ENCODE data around the gene TBC1D22A. TPM values are rescaled to one million over a fixed set of nuclear protein-coding genes. Genes with fewer than 3 reads are reported as not detected.

TBC1D22A gene
- total RNA-seq, 4 donors from 2014 or later = 42.6 to 70.4 (median 55.1) TPM

GRCh38 chr22:46982635-46983034 lies 220.2 kb downstream of the TBC1D22A start:
- H3K9me3 ChIP-seq = no peaks in the 10 kb centered on the region

GRCh38 chr22:46983046-46983445 lies 220.6 kb downstream of the TBC1D22A start:
- H3K9me3 ChIP-seq = no peaks in the 10 kb centered on the region
- H3K27ac ChIP-seq = no peak overlapping the region
- H3K4me1 ChIP-seq = no peaks in the 10 kb centered on the region
- no peak overlapping the region for H3K4me3 ChIP-seq
- peak in 1 of 3 donors; percentile 29 for DNase-seq
- TF ChIP-seq POLR2A (IDR thresholded peaks at IDR 0.05) = no peak
- TF ChIP-seq, protein P1, sequence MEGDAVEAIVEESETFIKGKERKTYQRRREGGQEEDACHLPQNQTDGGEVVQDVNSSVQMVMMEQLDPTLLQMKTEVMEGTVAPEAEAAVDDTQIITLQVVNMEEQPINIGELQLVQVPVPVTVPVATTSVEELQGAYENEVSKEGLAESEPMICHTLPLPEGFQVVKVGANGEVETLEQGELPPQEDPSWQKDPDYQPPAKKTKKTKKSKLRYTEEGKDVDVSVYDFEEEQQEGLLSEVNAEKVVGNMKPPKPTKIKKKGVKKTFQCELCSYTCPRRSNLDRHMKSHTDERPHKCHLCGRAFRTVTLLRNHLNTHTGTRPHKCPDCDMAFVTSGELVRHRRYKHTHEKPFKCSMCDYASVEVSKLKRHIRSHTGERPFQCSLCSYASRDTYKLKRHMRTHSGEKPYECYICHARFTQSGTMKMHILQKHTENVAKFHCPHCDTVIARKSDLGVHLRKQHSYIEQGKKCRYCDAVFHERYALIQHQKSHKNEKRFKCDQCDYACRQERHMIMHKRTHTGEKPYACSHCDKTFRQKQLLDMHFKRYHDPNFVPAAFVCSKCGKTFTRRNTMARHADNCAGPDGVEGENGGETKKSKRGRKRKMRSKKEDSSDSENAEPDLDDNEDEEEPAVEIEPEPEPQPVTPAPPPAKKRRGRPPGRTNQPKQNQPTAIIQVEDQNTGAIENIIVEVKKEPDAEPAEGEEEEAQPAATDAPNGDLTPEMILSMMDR (IDR thresholded peaks at IDR 0.05) = no peak
- H3K36me3 ChIP-seq = peaks cover 0 to 12% (median 0%) of the 10 kb centered on the region in 3 donors
- no peaks in the 10 kb centered on the region for H3K27me3 ChIP-seq

More at GRCh38 chr22:46982635-46983034, 220.2 kb downstream of the TBC1D22A start:
- Histone ChIP-seq H3K4me1 (no peaks in the 10 kb centered on the region), H3K27me3 (no peaks in the 10 kb centered on the region), H3K36me3 (peaks cover 0 to 12% (median 0%) of the 10 kb centered on the region in 3 donors), H3K4me3 (no peak overlapping the region), H3K27ac (no peak overlapping the region)
- TF ChIP-seq POLR2A (IDR thresholded peaks at IDR 0.05) = no peak
- TF ChIP-seq, protein P1 (IDR thresholded peaks at IDR 0.05) = no peak
- peak in 1 of 3 donors; percentile 34 for DNase-seq

DNA sequence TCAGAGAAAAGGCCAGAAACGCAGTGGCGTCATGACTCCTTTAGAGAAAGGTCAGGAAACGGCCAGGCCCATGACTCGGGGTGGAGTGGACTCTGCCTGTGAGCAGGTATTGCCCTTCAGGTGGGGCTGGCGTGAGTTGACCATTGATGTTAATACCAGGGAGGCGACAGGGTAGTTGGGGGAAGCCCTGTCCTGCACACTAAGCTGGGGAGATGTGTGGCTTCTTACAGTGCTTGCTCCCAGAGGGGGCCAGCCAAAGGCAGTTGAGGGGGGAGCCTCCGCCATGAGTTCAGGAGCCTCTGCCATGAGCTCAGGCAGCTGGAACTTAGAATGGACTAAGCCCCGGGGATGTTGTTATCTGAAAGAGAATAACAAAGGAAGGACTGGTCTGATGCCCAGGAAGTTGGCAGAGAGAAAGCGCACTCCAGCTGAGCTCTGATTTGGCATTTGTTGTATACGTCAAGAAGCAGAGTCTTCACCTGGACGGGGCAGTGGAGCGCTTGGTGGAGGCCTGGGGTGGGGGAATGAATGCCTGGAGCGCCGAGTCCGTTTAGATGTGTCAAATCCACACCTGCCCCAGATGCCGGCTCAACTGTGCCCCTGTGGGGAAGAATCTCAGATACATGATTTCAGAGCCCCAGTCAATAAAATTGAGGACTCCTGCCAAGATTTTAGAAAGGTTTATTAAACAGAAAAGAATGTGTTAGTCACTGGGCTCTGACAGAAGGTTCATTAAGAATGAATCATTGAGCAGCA lies 222.5 kb downstream of the TBC1D22A start:
- no peaks in the 10 kb centered on the region for H3K4me1 ChIP-seq
- H3K27ac ChIP-seq = no peak overlapping the region
- H3K4me3 ChIP-seq = no peak overlapping the region
- H3K27me3 ChIP-seq = no peaks in the 10 kb centered on the region
- TF ChIP-seq POLR2A (IDR thresholded peaks at IDR 0.05) = no peak
- TF ChIP-seq, protein P1 (IDR thresholded peaks at IDR 0.05) = no peak
- H3K9me3 ChIP-seq = no peaks in the 10 kb centered on the region
- peak in 1 of 3 donors; percentile 40 for DNase-seq
- H3K36me3 ChIP-seq = no peaks in the 10 kb centered on the region

DNA sequence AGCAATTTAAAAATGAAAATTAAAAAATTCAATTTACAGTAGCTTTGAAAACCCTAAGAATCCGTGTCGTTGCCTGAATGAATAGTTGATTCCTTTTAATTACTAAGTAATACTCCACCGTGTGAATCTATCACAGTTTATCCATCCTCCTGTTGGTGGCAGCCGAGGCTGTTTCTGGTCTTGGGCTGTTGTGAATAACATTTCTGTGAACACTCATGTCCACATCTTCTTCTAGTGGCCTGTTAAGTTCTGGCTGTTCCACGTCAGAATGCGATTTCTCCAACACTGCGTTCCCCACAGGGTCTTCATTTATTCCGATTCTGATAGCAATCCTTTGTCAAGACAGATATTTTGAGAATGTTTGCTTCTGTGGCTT lies 223.0 kb downstream of the TBC1D22A start:
- Histone ChIP-seq H3K4me1 (no peaks in the 10 kb centered on the region), H3K9me3 (no peaks in the 10 kb centered on the region), H3K27me3 (no peaks in the 10 kb centered on the region), H3K4me3 (no peak overlapping the region), H3K36me3 (peaks cover 0 to 2% (median 0%) of the 10 kb centered on the region in 3 donors), H3K27ac (no peak overlapping the region)
- no peak for TF ChIP-seq POLR2A (IDR thresholded peaks at IDR 0.05)
- TF ChIP-seq, protein P1 (IDR thresholded peaks at IDR 0.05) = no peak
- DNase-seq = no peak

GRCh38 chr22:46986788-46987187 lies 224.3 kb downstream of the TBC1D22A start:
- no peak for DNase-seq
- Histone ChIP-seq H3K4me1 (no peaks in the 10 kb centered on the region), H3K4me3 (no peak overlapping the region), H3K27ac (no peak overlapping the region), H3K36me3 (peaks cover 0 to 15% (median 0%) of the 10 kb centered on the region in 3 donors), H3K27me3 (no peaks in the 10 kb centered on the region), H3K9me3 (no peaks in the 10 kb centered on the region)
- no peak for TF ChIP-seq POLR2A (IDR thresholded peaks at IDR 0.05)
- TF ChIP-seq, protein P1 (IDR thresholded peaks at IDR 0.05) = no peak

All from Peyer's patch (tissue), 4 donors.